ENCODE measurements around the gene SLC16A2.
A peak's percentile ranks its signal among the peaks of the same experiment; 100 is the strongest.
"Not testable (repeated sequence)": the region's sequence is repeated elsewhere in the genome, so short reads cannot be mapped to it uniquely, and the experiment has no call there.

Gene SLC16A2

GRCh38 chrX:74506317-74507115, 85.2 kb downstream of the SLC16A2 start:
- Mint-ChIP-seq H3K27ac (no peak overlapping the region), H3K4me1 (peaks cover 8 to 17% of the 10 kb centered on the region in 2 donors), H3K36me3 (no peaks in the 10 kb centered on the region), H3K4me3 (no peak overlapping the region), H3K27me3 (no peaks in the 10 kb centered on the region), H3K9me3 (no peaks in the 10 kb centered on the region)
- ATAC-seq (replicated peaks) = peak; percentile 100
- peak; percentile 75 for DNase-seq

- no peak overlapping the region for H3K4me3 Mint-ChIP-seq
- no peaks in the 10 kb centered on the region for H3K36me3 Mint-ChIP-seq
- ATAC-seq (replicated peaks) = no peak
These were observed 85.9 kb downstream of the SLC16A2 start for GRCh38 chrX:74507191-74507590.

GRCh38 chrX:74509989-74510388, 88.7 kb downstream of the SLC16A2 start:
- no peak for ATAC-seq (replicated peaks)
- H3K27me3 Mint-ChIP-seq = peaks cover 0 to 12% of the 10 kb centered on the region in 2 donors
- H3K27ac Mint-ChIP-seq = no peak overlapping the region
- no peak overlapping the region for H3K4me3 Mint-ChIP-seq
- H3K4me1 Mint-ChIP-seq = peaks cover 8 to 17% of the 10 kb centered on the region in 2 donors
- H3K9me3 Mint-ChIP-seq = no peaks in the 10 kb centered on the region
- H3K36me3 Mint-ChIP-seq = no peaks in the 10 kb centered on the region
- DNase-seq = no peak

More at GRCh38 chrX:74507191-74507590, 85.9 kb downstream of the SLC16A2 start:
- no peak for DNase-seq
- Mint-ChIP-seq H3K27ac (no peak overlapping the region), H3K4me1 (peaks cover 8 to 17% of the 10 kb centered on the region in 2 donors), H3K9me3 (no peaks in the 10 kb centered on the region), H3K27me3 (peaks cover 0 to under 1% of the 10 kb centered on the region in 2 donors)

GRCh38 chrX:74510401-74510800, 89.1 kb downstream of the SLC16A2 start:
- DNase-seq (no peak), ATAC-seq (replicated peaks) (no peak)
- H3K9me3 Mint-ChIP-seq = no peaks in the 10 kb centered on the region
- H3K4me1 Mint-ChIP-seq = peaks cover 8 to 17% of the 10 kb centered on the region in 2 donors
- H3K4me3 Mint-ChIP-seq = no peak overlapping the region
- no peak overlapping the region for H3K27ac Mint-ChIP-seq
- H3K36me3 Mint-ChIP-seq = no peaks in the 10 kb centered on the region
- H3K27me3 Mint-ChIP-seq = peaks cover 0 to 12% of the 10 kb centered on the region in 2 donors

- Mint-ChIP-seq H3K9me3 (peaks cover 1 to 7% of the 10 kb centered on the region in 2 donors), H3K27ac (no peak overlapping the region), H3K4me3 (no peak overlapping the region), H3K27me3 (peaks cover 0 to 12% of the 10 kb centered on the region in 2 donors), H3K4me1 (peaks cover 0 to 5% of the 10 kb centered on the region in 2 donors), H3K36me3 (no peaks in the 10 kb centered on the region)
- ATAC-seq (replicated peaks) (no peak), DNase-seq (no peak)
These were observed 90.4 kb downstream of the SLC16A2 start for GRCh38 chrX:74511704-74512103.

- peaks cover 0 to 12% of the 10 kb centered on the region in 2 donors for H3K27me3 Mint-ChIP-seq
- H3K36me3 Mint-ChIP-seq = no peaks in the 10 kb centered on the region
- no peak overlapping the region for H3K4me3 Mint-ChIP-seq
- peaks cover 3 to 8% of the 10 kb centered on the region in 2 donors for H3K9me3 Mint-ChIP-seq
- no peaks in the 10 kb centered on the region for H3K4me1 Mint-ChIP-seq
- no peak overlapping the region for H3K27ac Mint-ChIP-seq
- no peak for DNase-seq
- ATAC-seq (replicated peaks) = no peak
These were observed 93.1 kb downstream of the SLC16A2 start for GRCh38 chrX:74514384-74514783.

GRCh38 chrX:74515356-74515755, 94.1 kb downstream of the SLC16A2 start:
- Mint-ChIP-seq H3K4me1 (no peaks in the 10 kb centered on the region), H3K27me3 (peaks cover 0 to 12% of the 10 kb centered on the region in 2 donors), H3K27ac (no peak overlapping the region), H3K4me3 (no peak overlapping the region), H3K36me3 (no peaks in the 10 kb centered on the region), H3K9me3 (peaks cover 3 to 8% of the 10 kb centered on the region in 2 donors)
- DNase-seq (no peak), ATAC-seq (replicated peaks) (no peak)

- not testable (repeated sequence) for H3K4me3 Mint-ChIP-seq; H3K27ac Mint-ChIP-seq; H3K9me3 Mint-ChIP-seq; DNase-seq; H3K36me3 Mint-ChIP-seq; H3K4me1 Mint-ChIP-seq; ATAC-seq (replicated peaks)
- peaks cover 0 to 12% of the 10 kb centered on the region in 2 donors for H3K27me3 Mint-ChIP-seq
These were observed 94.7 kb downstream of the SLC16A2 start for GRCh38 chrX:74516013-74516412.

- H3K36me3 Mint-ChIP-seq = no peaks in the 10 kb centered on the region
These were observed 98.6 kb downstream of the SLC16A2 start for GRCh38 chrX:74519870-74520269.

GRCh38 chrX:74520291-74520690, 99.0 kb downstream of the SLC16A2 start:
- no peak overlapping the region for H3K27ac Mint-ChIP-seq
- no peaks in the 10 kb centered on the region for H3K4me1 Mint-ChIP-seq
- H3K9me3 Mint-ChIP-seq = peaks cover 3 to 8% of the 10 kb centered on the region in 2 donors
- DNase-seq = no peak
- no peak overlapping the region for H3K4me3 Mint-ChIP-seq
- ATAC-seq (replicated peaks) = no peak
- no peaks in the 10 kb centered on the region for H3K27me3 Mint-ChIP-seq
- no peaks in the 10 kb centered on the region for H3K36me3 Mint-ChIP-seq

More at GRCh38 chrX:74519870-74520269, 98.6 kb downstream of the SLC16A2 start:
- DNase-seq (no peak), ATAC-seq (replicated peaks) (no peak)
- no peak overlapping the region for H3K27ac Mint-ChIP-seq
- H3K27me3 Mint-ChIP-seq = peaks cover 0 to under 1% of the 10 kb centered on the region in 2 donors
- H3K4me3 Mint-ChIP-seq = no peak overlapping the region
- H3K4me1 Mint-ChIP-seq = no peaks in the 10 kb centered on the region
- H3K9me3 Mint-ChIP-seq = peaks cover 3 to 8% of the 10 kb centered on the region in 2 donors

- Mint-ChIP-seq H3K9me3 (peaks cover 3 to 8% of the 10 kb centered on the region in 2 donors), H3K27ac (no peak overlapping the region), H3K4me1 (no peaks in the 10 kb centered on the region), H3K4me3 (no peak overlapping the region), H3K36me3 (no peaks in the 10 kb centered on the region), H3K27me3 (no peaks in the 10 kb centered on the region)
- DNase-seq (no peak), ATAC-seq (replicated peaks) (no peak)
These were observed 99.6 kb downstream of the SLC16A2 start for GRCh38 chrX:74520896-74521295.

- DNase-seq (no peak), ATAC-seq (replicated peaks) (no peak)
- H3K36me3 Mint-ChIP-seq = no peaks in the 10 kb centered on the region
- no peak overlapping the region for H3K4me3 Mint-ChIP-seq
- no peak overlapping the region for H3K27ac Mint-ChIP-seq
- no peaks in the 10 kb centered on the region for H3K27me3 Mint-ChIP-seq
- H3K4me1 Mint-ChIP-seq = no peaks in the 10 kb centered on the region
- H3K9me3 Mint-ChIP-seq = peaks cover 0 to 1% of the 10 kb centered on the region in 2 donors
These were observed 100.9 kb downstream of the SLC16A2 start for GRCh38 chrX:74521961-74522751.

- no peak overlapping the region for H3K27ac Mint-ChIP-seq
- no peaks in the 10 kb centered on the region for H3K36me3 Mint-ChIP-seq
- ATAC-seq (replicated peaks) (no peak), DNase-seq (no peak)
- no peak overlapping the region for H3K4me3 Mint-ChIP-seq
- no peaks in the 10 kb centered on the region for H3K4me1 Mint-ChIP-seq
- H3K9me3 Mint-ChIP-seq = no peaks in the 10 kb centered on the region
- H3K27me3 Mint-ChIP-seq = no peaks in the 10 kb centered on the region
These were observed 101.9 kb downstream of the SLC16A2 start for GRCh38 chrX:74523224-74523623.

- H3K27ac Mint-ChIP-seq = no peak overlapping the region
- no peaks in the 10 kb centered on the region for H3K9me3 Mint-ChIP-seq
- no peaks in the 10 kb centered on the region for H3K4me1 Mint-ChIP-seq
- H3K36me3 Mint-ChIP-seq = no peaks in the 10 kb centered on the region
- H3K27me3 Mint-ChIP-seq = no peaks in the 10 kb centered on the region
- DNase-seq (no peak), ATAC-seq (replicated peaks) (no peak)
- H3K4me3 Mint-ChIP-seq = no peak overlapping the region
These were observed 102.8 kb downstream of the SLC16A2 start for GRCh38 chrX:74523870-74524735.

Data from stimulated activated naive B cell treated with anti-CD40 and anti-IgM and Interleukin-4, amounts not matched to agents 10 μg/mL and 1 μg/mL and 100 μg/mL, for 72 hours (primary cell).